Activated effector memory CD4-positive, alpha-beta T cell treated with anti-CD3 and anti-CD28 coated beads, Interleukin-2, amount 50 U/mL, for 16 hours (primary cell): ENCODE measurements around the gene PRLHR.

Source experiments
- DNase-seq: peaks from one replicate; pipeline ENCODE4 v3.0.0-alpha.2; 2020

PRLHR gene

GRCh38 chr10:118551535-118552100, 43.8 kb downstream of the PRLHR start:
- no peak for DNase-seq

GRCh38 chr10:118547282-118547681, 48.2 kb downstream of the PRLHR start:
- DNase-seq, result no peak

- no peak for DNase-seq
Measured at GRCh38 chr10:118546479-118546878, 49.0 kb downstream of the PRLHR start.

GRCh38 chr10:118545381-118545780, 50.1 kb downstream of the PRLHR start:
- DNase-seq, result no peak

- no peak for DNase-seq
Measured at GRCh38 chr10:118544401-118544948, 51.0 kb downstream of the PRLHR start.

- peak; percentile 74 for DNase-seq
Measured at GRCh38 chr10:118543714-118544400, 51.6 kb downstream of the PRLHR start.

GRCh38 chr10:118542745-118543144, 52.7 kb downstream of the PRLHR start:
- no peak for DNase-seq

GRCh38 chr10:118542205-118542604, 53.2 kb downstream of the PRLHR start:
- DNase-seq, result no peak

GRCh38 chr10:118541718-118542117, 53.7 kb downstream of the PRLHR start:
- DNase-seq, result no peak
